ENCODE results near the gene CSNK1G1.
"Not testable (repeated sequence)": the region's sequence is repeated elsewhere in the genome, so short reads cannot be mapped to it uniquely, and the experiment has no call there.

CSNK1G1 gene

DNA sequence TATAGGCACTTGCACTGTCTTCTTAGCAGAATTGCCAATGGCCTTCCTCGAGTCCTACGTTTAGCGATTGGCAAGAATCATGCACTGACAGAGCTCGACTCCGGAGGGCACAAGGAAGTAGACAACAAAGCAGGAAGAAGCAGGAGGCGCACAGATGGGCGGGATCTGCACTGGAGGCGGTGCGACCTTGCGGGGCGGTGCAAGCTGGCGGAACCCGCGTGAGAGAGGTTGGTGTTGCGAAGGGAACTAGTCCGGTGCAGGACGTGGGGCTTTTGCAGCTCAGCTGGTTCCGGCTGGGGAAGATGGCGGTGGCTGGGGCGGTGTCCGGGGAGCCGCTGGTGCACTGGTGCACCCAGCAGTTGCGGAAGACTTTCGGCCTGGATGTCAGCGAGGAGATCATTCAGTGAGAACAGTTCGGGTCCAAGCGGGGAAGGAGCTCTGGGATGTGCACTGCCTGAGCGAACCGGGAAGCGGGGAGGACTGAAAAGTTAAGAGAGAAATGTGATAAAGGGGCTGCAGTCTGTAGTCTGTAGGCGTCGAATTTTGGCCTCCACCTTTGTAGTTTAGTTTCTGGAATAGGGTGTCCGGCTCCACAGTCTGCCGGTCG is 31.7 kb upstream of the CSNK1G1 start, which contains the start of gene TRIP4:
Gene TRIP4, plus strand, starts transcription at position 275 of the 607 bp plus-strand sequence. Its CDS starts 28 bp downstream, at position 303.
- no peaks in the 10 kb centered on the region for H3K36me3 ChIP-seq
- no peaks in the 10 kb centered on the region for H3K9me3 ChIP-seq
- no peaks in the 10 kb centered on the region for H3K4me1 ChIP-seq
- TF ChIP-seq, protein P1, sequence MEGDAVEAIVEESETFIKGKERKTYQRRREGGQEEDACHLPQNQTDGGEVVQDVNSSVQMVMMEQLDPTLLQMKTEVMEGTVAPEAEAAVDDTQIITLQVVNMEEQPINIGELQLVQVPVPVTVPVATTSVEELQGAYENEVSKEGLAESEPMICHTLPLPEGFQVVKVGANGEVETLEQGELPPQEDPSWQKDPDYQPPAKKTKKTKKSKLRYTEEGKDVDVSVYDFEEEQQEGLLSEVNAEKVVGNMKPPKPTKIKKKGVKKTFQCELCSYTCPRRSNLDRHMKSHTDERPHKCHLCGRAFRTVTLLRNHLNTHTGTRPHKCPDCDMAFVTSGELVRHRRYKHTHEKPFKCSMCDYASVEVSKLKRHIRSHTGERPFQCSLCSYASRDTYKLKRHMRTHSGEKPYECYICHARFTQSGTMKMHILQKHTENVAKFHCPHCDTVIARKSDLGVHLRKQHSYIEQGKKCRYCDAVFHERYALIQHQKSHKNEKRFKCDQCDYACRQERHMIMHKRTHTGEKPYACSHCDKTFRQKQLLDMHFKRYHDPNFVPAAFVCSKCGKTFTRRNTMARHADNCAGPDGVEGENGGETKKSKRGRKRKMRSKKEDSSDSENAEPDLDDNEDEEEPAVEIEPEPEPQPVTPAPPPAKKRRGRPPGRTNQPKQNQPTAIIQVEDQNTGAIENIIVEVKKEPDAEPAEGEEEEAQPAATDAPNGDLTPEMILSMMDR (IDR thresholded peaks at IDR 0.05; ENCODE audit: low read depth, low read length), result peak; percentile 30; the same call in 1 of the 2 replicates
- H3K4me3 ChIP-seq (ENCODE audit: low read depth, low read length), result peak within 1 kb of the TSS; percentile 99
- no peaks in the 10 kb centered on the region for H3K27me3 ChIP-seq
- peak; percentile 97 for DNase-seq

DNA sequence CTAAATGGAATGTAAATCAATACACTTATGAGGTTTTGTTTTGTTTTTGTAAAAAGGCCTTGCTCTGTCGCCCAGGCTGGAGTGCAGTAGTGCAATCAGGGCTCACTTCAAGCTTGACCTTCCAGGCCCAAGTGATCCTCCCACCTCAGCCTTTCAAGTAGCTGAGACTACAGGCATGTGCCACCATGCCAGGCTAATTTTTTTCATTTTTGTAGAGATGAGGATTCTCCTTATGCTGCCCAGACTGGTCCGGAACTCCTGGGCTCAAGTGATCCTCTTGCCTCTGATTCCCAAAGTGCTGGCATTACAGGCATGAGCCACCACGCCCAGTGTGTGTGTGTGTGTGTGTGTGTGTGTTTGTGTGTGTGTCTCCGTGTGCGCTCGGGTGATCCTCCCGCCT is 30.3 kb upstream of the CSNK1G1 start:
- Histone ChIP-seq H3K9me3 (no peaks in the 10 kb centered on the region), H3K27me3 (no peaks in the 10 kb centered on the region)
- TF ChIP-seq, protein P1 (IDR thresholded peaks at IDR 0.05; ENCODE audit: low read depth, low read length), result no peak

DNA sequence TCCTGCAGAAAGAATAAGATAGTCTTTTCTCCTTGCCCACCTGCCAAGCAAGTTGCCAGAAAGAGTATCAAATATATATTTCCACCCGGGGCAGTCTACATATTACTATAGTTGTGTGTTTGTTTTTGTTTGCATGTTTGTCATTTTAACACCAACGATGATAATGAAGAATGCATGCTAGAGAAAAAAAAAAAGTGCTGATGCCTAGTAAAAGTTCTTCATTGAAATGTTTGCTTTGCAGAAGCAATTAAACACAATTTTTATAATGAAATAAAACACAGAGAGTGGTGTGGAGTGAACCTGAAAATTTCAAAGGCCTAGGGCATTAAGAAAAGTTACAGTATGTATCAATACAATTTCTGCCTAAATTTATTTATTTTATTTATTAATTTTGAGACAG is 27.8 kb upstream of the CSNK1G1 start:
- no peaks in the 10 kb centered on the region for H3K36me3 ChIP-seq
- TF ChIP-seq, protein P1 (IDR thresholded peaks at IDR 0.05; ENCODE audit: low read depth, low read length), result no peak
- H3K4me1 ChIP-seq, result no peaks in the 10 kb centered on the region
- no peaks in the 10 kb centered on the region for H3K9me3 ChIP-seq
- no peak for DNase-seq
- no peaks in the 10 kb centered on the region for H3K27me3 ChIP-seq
- H3K4me3 ChIP-seq (ENCODE audit: low read depth, low read length), result no peak overlapping the region

More for the DNA sequence above, 30.3 kb upstream of the CSNK1G1 start:
- Histone ChIP-seq H3K4me3 (ENCODE audit: low read depth, low read length) (no peak overlapping the region), H3K36me3 (no peaks in the 10 kb centered on the region), H3K4me1 (no peaks in the 10 kb centered on the region)
- no peak for DNase-seq

DNA sequence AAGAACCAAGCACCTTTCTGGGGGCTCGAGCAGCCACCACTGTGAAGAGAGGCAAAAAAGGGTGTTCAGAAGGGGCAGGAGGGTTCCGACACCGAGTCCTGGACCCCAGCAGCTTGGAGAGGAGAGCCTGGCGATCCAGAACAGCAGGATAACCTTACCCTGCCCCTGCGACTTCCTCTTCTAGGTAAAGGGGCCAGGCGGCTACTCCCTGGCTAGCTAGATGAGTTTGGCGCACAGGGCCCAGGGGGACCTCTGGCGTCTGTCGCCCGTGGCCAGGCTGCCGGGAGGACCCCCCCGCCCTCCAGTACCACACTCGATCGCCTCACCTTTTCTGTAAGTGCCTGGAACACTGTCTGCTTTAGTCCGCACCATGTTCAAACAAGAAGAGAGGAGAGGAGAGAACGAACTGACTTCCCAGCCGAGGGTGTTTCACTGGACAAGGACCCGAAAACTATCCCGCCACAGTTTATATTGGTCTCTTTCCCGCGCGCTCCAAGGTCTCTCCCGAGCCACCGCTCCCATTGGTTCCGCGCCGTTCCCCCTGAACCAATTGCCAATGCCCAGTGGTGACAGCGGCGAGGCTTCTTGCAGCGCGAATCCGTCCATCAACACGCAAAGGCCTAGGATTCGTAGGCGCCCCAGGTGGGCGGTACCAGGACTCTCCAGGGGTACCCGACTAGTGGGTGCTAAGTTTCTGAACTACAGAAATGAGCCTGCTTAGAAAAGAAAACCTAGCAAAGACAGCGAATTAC is 25.2 kb upstream of the CSNK1G1 start, which contains the start of gene PCLAF:
Gene PCLAF, minus strand, starts transcription at position 442 of the 752 bp plus-strand sequence. Its CDS starts 70 bp downstream, at position 372.
- Histone ChIP-seq H3K9me3 (no peaks in the 10 kb centered on the region), H3K4me1 (no peaks in the 10 kb centered on the region), H3K4me3 (ENCODE audit: low read depth, low read length) (peak within 1 kb of the TSS; percentile 86), H3K27me3 (no peaks in the 10 kb centered on the region), H3K36me3 (peaks cover 17% of the 10 kb centered on the region)
- DNase-seq, result peak; percentile 98
- TF ChIP-seq, protein P1 (IDR thresholded peaks at IDR 0.05; ENCODE audit: low read depth, low read length), result no peak

DNA sequence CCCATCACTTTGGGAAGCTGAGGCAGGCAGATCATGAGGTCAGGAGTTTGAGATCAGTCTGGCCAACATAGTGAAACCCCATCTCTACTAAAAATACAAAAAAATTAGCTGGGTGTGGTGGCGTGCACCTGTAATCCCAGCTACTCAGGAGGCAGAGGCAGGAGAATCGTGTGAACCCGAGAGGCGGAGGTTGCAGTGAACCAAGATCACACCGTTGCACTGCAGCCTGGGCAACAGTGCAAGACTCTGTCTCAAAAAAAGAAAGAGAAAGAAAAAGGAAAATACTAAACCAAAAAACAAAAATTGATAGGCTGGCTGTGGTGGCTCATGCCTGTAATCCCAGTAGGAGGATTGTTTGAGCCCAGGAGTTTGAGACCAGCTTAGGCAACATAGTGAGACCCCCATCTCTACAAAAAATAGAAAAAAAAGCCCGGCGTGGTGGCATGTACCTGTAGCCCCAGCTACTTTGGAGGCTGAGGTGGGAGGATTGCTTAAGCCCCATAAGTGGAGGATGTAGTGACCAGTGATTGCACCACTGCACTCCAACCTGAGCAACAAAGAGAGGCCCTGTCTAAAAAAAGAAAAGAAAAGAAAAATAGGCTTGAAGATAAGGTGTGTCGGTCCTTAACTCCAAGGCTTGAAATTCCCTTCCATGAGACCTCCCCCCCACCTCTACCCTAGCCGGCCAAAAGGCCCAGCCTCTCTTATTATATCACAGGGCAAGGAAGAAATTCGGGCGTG is 24.3 kb upstream of the CSNK1G1 start:
- not testable (repeated sequence) for H3K27me3 ChIP-seq, H3K9me3 ChIP-seq, DNase-seq, H3K4me1 ChIP-seq
- H3K4me3 ChIP-seq (ENCODE audit: low read depth, low read length), result peak overlapping the region; percentile 86
- peaks cover 25% of the 10 kb centered on the region for H3K36me3 ChIP-seq

DNA sequence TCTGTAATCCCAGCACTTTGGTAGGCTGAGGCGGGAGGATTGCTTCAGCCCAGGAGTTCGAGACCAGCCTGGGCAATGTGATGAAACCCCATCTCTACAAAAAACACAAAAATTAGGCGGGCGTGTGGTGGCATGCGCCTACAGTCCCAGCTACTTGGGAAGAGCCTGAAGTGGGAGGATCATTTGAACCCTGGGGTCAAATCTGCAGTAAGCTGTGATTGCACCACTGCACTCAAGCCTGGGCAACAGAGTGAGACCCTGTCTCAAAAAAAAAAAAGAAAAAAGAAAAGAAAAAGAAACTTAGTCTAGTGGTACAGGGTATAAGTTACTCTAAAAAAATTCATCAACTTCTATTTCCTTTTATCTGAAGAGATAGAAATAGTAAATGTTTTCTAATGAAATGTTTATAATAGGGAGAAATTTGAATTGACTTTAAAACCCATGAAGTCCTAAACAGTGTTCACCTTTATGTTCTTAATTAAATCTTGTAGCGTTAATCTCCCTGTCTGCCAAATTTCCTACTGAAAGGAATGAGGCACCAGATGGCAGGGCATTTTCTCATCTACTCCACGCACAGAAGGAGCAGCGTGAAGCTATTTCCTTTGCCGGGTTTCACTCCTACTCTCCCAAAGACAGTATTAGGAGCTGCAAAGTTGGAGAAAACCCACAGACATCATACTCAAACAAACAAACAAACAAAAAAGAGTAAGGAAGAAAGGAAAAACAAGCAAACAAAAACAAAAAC is 23.4 kb upstream of the CSNK1G1 start:
- H3K4me3 ChIP-seq (ENCODE audit: low read depth, low read length), result peak overlapping the region; percentile 86
- H3K27me3 ChIP-seq, result no peaks in the 10 kb centered on the region
- DNase-seq, result no peak
- H3K9me3 ChIP-seq, result no peaks in the 10 kb centered on the region
- no peaks in the 10 kb centered on the region for H3K4me1 ChIP-seq
- TF ChIP-seq, protein P1 (IDR thresholded peaks at IDR 0.05; ENCODE audit: low read depth, low read length), result no peak
- peaks cover 32% of the 10 kb centered on the region for H3K36me3 ChIP-seq

All from BE2C (cell line).